ENCODE measurements around the gene EZR. TPM values are rescaled to one million over a fixed set of nuclear protein-coding genes. Genes with fewer than 3 reads are reported as not detected.

EZR gene
- total RNA-seq, 1 experiment from 2014 or later = 88.5 TPM

DNA sequence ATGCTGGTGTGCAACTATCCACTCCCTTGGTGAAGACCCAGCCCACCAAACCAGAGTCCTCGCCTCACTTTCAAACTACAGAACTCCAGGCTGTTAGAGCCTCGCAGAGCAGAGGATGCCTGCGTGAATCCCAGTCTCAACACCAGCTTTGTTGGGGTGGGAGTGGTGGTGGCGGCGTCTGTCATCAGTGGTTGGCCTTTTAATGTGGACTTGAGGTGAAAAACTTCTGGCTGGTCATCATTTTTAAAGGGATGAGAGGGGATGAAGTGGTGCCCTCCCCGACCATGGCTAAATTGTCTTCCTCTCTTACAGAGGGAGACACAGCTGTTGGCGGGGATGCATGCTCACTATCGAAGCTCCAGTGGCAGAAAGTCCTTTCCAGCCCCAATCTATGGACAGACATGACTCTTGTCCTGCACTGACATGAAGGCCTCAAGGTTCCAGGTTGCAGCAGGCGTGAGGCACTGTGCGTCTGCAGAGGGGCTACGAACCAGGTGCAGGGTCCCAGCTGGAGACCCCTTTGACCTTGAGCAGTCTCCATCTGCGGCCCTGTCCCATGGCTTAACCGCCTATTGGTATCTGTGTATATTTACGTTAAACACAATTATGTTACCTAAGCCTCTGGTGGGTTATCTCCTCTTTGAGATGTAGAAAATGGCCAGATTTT, 54.9 kb downstream of the EZR start:
- no peaks in the 10 kb centered on the region for H3K9me2 ChIP-seq (replicated peaks; ENCODE audit: insufficient read depth, low read length)
- H3K27ac ChIP-seq (ENCODE audit: low read length) = no peak overlapping the region
- DNase-seq = no peak
- peaks cover 44% of the 10 kb centered on the region for H3K36me3 ChIP-seq (ENCODE audit: insufficient read depth, low read length)
- peaks cover 20% of the 10 kb centered on the region; the same call in 1 of the 2 replicates for H4K20me1 ChIP-seq (ENCODE audit: insufficient read depth, low read depth, low read length)
- H3K9ac ChIP-seq (ENCODE audit: low read length) = no peak overlapping the region
- H3K4me3 ChIP-seq (ENCODE audit: low read length) = no peak overlapping the region
- no peaks in the 10 kb centered on the region for H3K79me2 ChIP-seq (ENCODE audit: low read length)
- H3K27me3 ChIP-seq (ENCODE audit: low read length) = no peaks in the 10 kb centered on the region
- H3K4me1 ChIP-seq (ENCODE audit: low read length) = peaks cover 2% of the 10 kb centered on the region; the same call in 1 of the 2 replicates
- H3K9me3 ChIP-seq (ENCODE audit: low read length) = no peaks in the 10 kb centered on the region
- H2AFZ ChIP-seq (ENCODE audit: low read length) = no peak overlapping the region
- no peak overlapping the region for H3K4me2 ChIP-seq (ENCODE audit: low read depth, low read length, poor library complexity, severe bottlenecking)

- Histone ChIP-seq H3K27ac (ENCODE audit: low read length) (no peak overlapping the region), H3K36me3 (ENCODE audit: insufficient read depth, low read length) (peaks cover 39% of the 10 kb centered on the region), H3K9ac (ENCODE audit: low read length) (no peak overlapping the region), H3K9me3 (ENCODE audit: low read length) (no peaks in the 10 kb centered on the region), H3K4me1 (ENCODE audit: low read length) (peaks cover 6% of the 10 kb centered on the region; the same call in 1 of the 2 replicates), H3K79me2 (ENCODE audit: low read length) (no peaks in the 10 kb centered on the region), H4K20me1 (ENCODE audit: insufficient read depth, low read depth, low read length) (peaks cover 21% of the 10 kb centered on the region; the same call in 1 of the 2 replicates), H3K27me3 (ENCODE audit: low read length) (no peaks in the 10 kb centered on the region), H3K4me3 (ENCODE audit: low read length) (no peak overlapping the region), H2AFZ (ENCODE audit: low read length) (no peak overlapping the region), H3K4me2 (ENCODE audit: low read depth, low read length, poor library complexity, severe bottlenecking) (no peak overlapping the region), H3K9me2 (replicated peaks; ENCODE audit: insufficient read depth, low read length) (no peaks in the 10 kb centered on the region)
- DNase-seq = no peak
These were observed 55.6 kb downstream of the EZR start for GRCh38 chr6:158763434-158764182.

- H3K79me2 ChIP-seq (ENCODE audit: low read length) = no peaks in the 10 kb centered on the region
- H3K9ac ChIP-seq (ENCODE audit: low read length) = no peak overlapping the region
- no peak overlapping the region for H3K27ac ChIP-seq (ENCODE audit: low read length)
- H3K9me2 ChIP-seq (replicated peaks; ENCODE audit: insufficient read depth, low read length) = no peaks in the 10 kb centered on the region
- H3K4me1 ChIP-seq (ENCODE audit: low read length) = peaks cover 6% of the 10 kb centered on the region; the same call in 1 of the 2 replicates
- H2AFZ ChIP-seq (ENCODE audit: low read length) = no peak overlapping the region
- H3K9me3 ChIP-seq (ENCODE audit: low read length) = no peaks in the 10 kb centered on the region
- DNase-seq = no peak
- no peak overlapping the region for H3K4me3 ChIP-seq (ENCODE audit: low read length)
- peaks cover 32% of the 10 kb centered on the region for H3K36me3 ChIP-seq (ENCODE audit: insufficient read depth, low read length)
- H4K20me1 ChIP-seq (ENCODE audit: insufficient read depth, low read depth, low read length) = peaks cover 21% of the 10 kb centered on the region; the same call in 1 of the 2 replicates
- no peaks in the 10 kb centered on the region for H3K27me3 ChIP-seq (ENCODE audit: low read length)
- no peak overlapping the region for H3K4me2 ChIP-seq (ENCODE audit: low read depth, low read length, poor library complexity, severe bottlenecking)
These were observed 56.3 kb downstream of the EZR start for GRCh38 chr6:158762787-158763433.

DNA sequence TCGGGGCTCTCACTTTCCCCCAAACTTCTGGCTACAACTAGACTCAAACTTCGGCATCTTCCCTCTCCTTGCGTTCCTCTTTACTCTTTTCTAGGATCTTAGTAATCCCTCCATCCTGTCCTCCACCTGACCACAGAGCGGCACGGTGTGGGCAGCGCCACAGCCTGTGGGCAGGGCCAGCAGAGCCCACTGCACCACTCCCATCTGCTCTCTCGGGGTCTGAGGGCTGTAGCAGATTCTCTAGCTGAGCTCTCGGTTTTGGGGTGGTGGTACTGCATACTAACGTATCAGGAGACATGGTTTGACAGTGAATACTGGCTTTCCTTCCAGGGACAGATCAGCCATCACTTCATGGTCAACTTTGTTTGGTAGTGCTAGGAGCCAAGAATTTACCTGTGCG, 57.4 kb downstream of the EZR start:
- Histone ChIP-seq H3K9me2 (replicated peaks; ENCODE audit: insufficient read depth, low read length) (no peaks in the 10 kb centered on the region), H4K20me1 (ENCODE audit: insufficient read depth, low read depth, low read length) (peaks cover 19% of the 10 kb centered on the region; the same call in 1 of the 2 replicates), H3K4me1 (ENCODE audit: low read length) (peaks cover 6% of the 10 kb centered on the region; the same call in 1 of the 2 replicates), H2AFZ (ENCODE audit: low read length) (no peak overlapping the region), H3K9ac (ENCODE audit: low read length) (no peak overlapping the region), H3K4me2 (ENCODE audit: low read depth, low read length, poor library complexity, severe bottlenecking) (no peak overlapping the region), H3K36me3 (ENCODE audit: insufficient read depth, low read length) (peaks cover 22% of the 10 kb centered on the region), H3K9me3 (ENCODE audit: low read length) (no peaks in the 10 kb centered on the region), H3K79me2 (ENCODE audit: low read length) (no peaks in the 10 kb centered on the region), H3K4me3 (ENCODE audit: low read length) (no peak overlapping the region), H3K27me3 (ENCODE audit: low read length) (no peaks in the 10 kb centered on the region), H3K27ac (ENCODE audit: low read length) (no peak overlapping the region)
- no peak for DNase-seq

- H3K4me3 ChIP-seq (ENCODE audit: low read length) = no peak overlapping the region
- H4K20me1 ChIP-seq (ENCODE audit: insufficient read depth, low read depth, low read length) = peaks cover 19% of the 10 kb centered on the region; the same call in 1 of the 2 replicates
- DNase-seq = no peak
- H3K4me2 ChIP-seq (ENCODE audit: low read depth, low read length, poor library complexity, severe bottlenecking) = no peak overlapping the region
- H2AFZ ChIP-seq (ENCODE audit: low read length) = no peak overlapping the region
- H3K9ac ChIP-seq (ENCODE audit: low read length) = no peak overlapping the region
- H3K27ac ChIP-seq (ENCODE audit: low read length) = no peak overlapping the region
- H3K36me3 ChIP-seq (ENCODE audit: insufficient read depth, low read length) = peaks cover 12% of the 10 kb centered on the region
- no peaks in the 10 kb centered on the region for H3K79me2 ChIP-seq (ENCODE audit: low read length)
- no peaks in the 10 kb centered on the region for H3K9me2 ChIP-seq (replicated peaks; ENCODE audit: insufficient read depth, low read length)
- H3K4me1 ChIP-seq (ENCODE audit: low read length) = peaks cover 6% of the 10 kb centered on the region; the same call in 1 of the 2 replicates
- H3K27me3 ChIP-seq (ENCODE audit: low read length) = no peaks in the 10 kb centered on the region
- no peaks in the 10 kb centered on the region for H3K9me3 ChIP-seq (ENCODE audit: low read length)
These were observed 58.4 kb downstream of the EZR start for GRCh38 chr6:158760618-158761250.

DNA sequence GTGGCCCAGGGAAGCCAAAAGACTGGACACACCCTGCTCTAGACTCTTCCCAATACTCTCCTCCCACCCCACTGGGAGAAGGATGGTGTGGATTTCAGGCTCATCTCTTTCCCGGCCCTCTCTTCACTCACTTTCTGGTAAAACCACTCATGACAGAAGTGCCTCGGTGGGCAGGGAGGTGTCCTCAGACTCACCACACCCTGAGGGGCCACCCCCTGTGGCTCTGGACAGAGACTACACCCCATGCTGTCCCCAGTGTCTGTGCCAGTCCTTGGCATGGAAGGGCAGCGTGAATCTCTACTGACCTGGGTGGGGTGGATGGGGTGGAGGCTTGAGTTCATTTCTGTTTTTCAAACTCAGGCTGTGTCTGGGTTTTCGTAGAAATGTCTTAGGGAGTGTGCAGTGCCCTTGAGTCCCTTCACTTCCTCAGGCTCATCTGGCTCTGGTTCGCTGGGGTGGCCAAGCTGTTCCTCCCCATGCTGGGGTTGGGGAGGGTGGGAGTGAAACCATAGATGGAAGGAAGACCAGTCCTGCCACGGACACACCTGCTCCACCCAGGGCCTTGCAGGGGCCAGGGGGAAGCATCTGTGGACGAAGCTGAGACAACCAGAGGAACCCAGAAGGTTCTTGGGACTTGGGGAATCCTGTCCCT, 59.1 kb downstream of the EZR start:
- Histone ChIP-seq H3K9me2 (replicated peaks; ENCODE audit: insufficient read depth, low read length) (no peaks in the 10 kb centered on the region), H3K4me3 (ENCODE audit: low read length) (no peak overlapping the region), H3K27ac (ENCODE audit: low read length) (no peak overlapping the region), H3K4me1 (ENCODE audit: low read length) (peaks cover 6% of the 10 kb centered on the region; the same call in 1 of the 2 replicates), H4K20me1 (ENCODE audit: insufficient read depth, low read depth, low read length) (peaks cover 19% of the 10 kb centered on the region; the same call in 1 of the 2 replicates), H3K27me3 (ENCODE audit: low read length) (no peaks in the 10 kb centered on the region), H3K9me3 (ENCODE audit: low read length) (no peaks in the 10 kb centered on the region), H2AFZ (ENCODE audit: low read length) (no peak overlapping the region), H3K36me3 (ENCODE audit: insufficient read depth, low read length) (peaks cover 8% of the 10 kb centered on the region), H3K4me2 (ENCODE audit: low read depth, low read length, poor library complexity, severe bottlenecking) (no peak overlapping the region), H3K9ac (ENCODE audit: low read length) (no peak overlapping the region), H3K79me2 (ENCODE audit: low read length) (no peaks in the 10 kb centered on the region)
- peak; percentile 50 for DNase-seq

DNA sequence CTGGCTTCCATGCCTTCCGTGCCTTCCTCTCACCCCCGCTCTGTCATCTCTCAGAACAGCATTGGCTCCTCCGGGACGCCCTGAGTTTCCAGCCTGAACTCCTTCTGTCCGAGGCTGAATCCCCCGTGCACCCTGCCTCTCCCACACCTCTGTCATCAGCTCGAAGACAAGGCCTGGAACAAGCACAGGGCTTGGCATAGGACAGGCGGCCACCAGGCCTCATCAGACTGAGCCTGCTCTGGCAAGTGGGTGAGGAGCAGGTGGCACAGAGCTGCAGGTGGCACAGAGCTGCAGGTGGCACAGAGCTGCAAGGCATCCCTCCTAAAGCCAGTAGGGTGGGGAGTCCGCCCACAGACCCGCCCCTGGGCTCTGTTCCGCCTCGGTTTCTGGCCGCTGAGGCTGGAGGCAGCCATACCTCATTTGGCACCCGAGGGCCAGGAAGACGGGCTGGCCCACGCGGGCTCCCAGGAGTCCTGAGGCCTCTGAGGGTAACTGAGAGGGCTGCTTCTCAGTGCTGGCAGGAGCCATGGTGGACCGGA, 60.2 kb downstream of the EZR start:
- Histone ChIP-seq H3K4me2 (ENCODE audit: low read depth, low read length, poor library complexity, severe bottlenecking) (no peak overlapping the region), H3K27ac (ENCODE audit: low read length) (no peak overlapping the region), H3K79me2 (ENCODE audit: low read length) (no peaks in the 10 kb centered on the region), H3K27me3 (ENCODE audit: low read length) (no peaks in the 10 kb centered on the region), H3K9me3 (ENCODE audit: low read length) (no peaks in the 10 kb centered on the region), H3K9me2 (replicated peaks; ENCODE audit: insufficient read depth, low read length) (no peaks in the 10 kb centered on the region), H3K36me3 (ENCODE audit: insufficient read depth, low read length) (no peaks in the 10 kb centered on the region), H4K20me1 (ENCODE audit: insufficient read depth, low read depth, low read length) (peaks cover 13% of the 10 kb centered on the region; the same call in 1 of the 2 replicates), H3K4me1 (ENCODE audit: low read length) (peaks cover 6% of the 10 kb centered on the region; the same call in 1 of the 2 replicates), H3K4me3 (ENCODE audit: low read length) (no peak overlapping the region), H3K9ac (ENCODE audit: low read length) (no peak overlapping the region), H2AFZ (ENCODE audit: low read length) (no peak overlapping the region)
- no peak for DNase-seq

Measured in Karpas-422 (cell line).